Measurements from ENCODE around the gene SLC22A3. TPM values are rescaled to one million over a fixed set of nuclear protein-coding genes. Genes with fewer than 3 reads are reported as not detected.

The SLC22A3 gene
- polyA plus RNA-seq, 2 of the 4 experiments (the other 2 are of a cell fraction), result 44.9 to 57.4 TPM

DNA sequence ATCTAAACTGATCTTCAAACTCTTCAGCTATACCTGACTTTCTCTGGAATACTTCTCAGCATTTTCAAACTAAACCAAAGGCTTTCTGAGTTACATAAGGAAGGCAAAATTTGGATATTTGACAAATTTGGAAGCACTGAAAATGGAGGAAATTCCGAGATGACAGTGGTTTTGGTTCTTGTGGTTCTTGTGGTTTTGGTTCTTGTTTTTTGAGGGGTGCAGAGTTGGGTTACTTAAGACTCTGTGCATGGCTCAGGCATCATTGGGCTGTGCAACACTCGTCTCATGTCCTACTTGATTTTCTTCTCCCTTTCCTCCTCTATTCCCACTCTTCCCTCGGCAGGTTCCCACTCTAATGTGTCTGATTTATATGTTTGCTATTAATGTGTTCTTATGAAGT lies 78.0 kb downstream of the SLC22A3 start:
- 92% methylated on average over 3 of the region's 3 CpGs for WGBS (ENCODE audit: missing lambda C conversion rate)
- POLR2A ChIA-PET, result no interaction called here
- no peaks in the 10 kb centered on the region for H3K9me3 ChIP-seq
- H3K4me3 ChIP-seq, result no peak overlapping the region
- H3K4me1 ChIP-seq, result peaks cover 23% of the 10 kb centered on the region
- no peak for TF ChIP-seq TP53 (CRISPR knock-in tag; IDR thresholded peaks at IDR 0.05)
- TF ChIP-seq RAD21 (conservative IDR thresholded peaks at IDR 0.05 in 1 of 2, IDR thresholded peaks at IDR 0.05 in 1 of 2), result no peak
- no peak for TF ChIP-seq JUN (IDR thresholded peaks at IDR 0.05)
- no peak for TF ChIP-seq PHF8 (IDR thresholded peaks at IDR 0.05; ENCODE audit: borderline replicate concordance, low read depth)
- TF ChIP-seq HOXB5 (CRISPR knock-in tag; IDR thresholded peaks at IDR 0.05), result no peak
- TF ChIP-seq, protein P1, sequence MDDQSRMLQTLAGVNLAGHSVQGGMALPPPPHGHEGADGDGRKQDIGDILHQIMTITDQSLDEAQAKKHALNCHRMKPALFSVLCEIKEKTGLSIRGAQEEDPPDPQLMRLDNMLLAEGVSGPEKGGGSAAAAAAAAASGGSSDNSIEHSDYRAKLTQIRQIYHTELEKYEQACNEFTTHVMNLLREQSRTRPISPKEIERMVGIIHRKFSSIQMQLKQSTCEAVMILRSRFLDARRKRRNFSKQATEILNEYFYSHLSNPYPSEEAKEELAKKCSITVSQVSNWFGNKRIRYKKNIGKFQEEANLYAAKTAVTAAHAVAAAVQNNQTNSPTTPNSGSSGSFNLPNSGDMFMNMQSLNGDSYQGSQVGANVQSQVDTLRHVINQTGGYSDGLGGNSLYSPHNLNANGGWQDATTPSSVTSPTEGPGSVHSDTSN (IDR thresholded peaks at IDR 0.05), result no peak
- TF ChIP-seq MAZ (IDR thresholded peaks at IDR 0.05; ENCODE audit: borderline replicate concordance, low read depth, low read length), result no peak
- no peak for TF ChIP-seq RNF2 (IDR thresholded peaks at IDR 0.05; ENCODE audit: borderline replicate concordance, low read depth)
- no peak for TF ChIP-seq KDM5A (IDR thresholded peaks at IDR 0.05)
- no peak for TF ChIP-seq EHF (CRISPR knock-in tag; IDR thresholded peaks at IDR 0.05)
- DNase-seq (ENCODE audit: low read depth in 1 of 2, low spot score in 1 of 2), result no peak
- ATAC-seq, result no peak
- H3K4me2 ChIP-seq, result no peak overlapping the region
- no peak overlapping the region for H3K27ac ChIP-seq
- no peak for FAIRE-seq
- CTCF ChIA-PET, result no interaction called here

DNA sequence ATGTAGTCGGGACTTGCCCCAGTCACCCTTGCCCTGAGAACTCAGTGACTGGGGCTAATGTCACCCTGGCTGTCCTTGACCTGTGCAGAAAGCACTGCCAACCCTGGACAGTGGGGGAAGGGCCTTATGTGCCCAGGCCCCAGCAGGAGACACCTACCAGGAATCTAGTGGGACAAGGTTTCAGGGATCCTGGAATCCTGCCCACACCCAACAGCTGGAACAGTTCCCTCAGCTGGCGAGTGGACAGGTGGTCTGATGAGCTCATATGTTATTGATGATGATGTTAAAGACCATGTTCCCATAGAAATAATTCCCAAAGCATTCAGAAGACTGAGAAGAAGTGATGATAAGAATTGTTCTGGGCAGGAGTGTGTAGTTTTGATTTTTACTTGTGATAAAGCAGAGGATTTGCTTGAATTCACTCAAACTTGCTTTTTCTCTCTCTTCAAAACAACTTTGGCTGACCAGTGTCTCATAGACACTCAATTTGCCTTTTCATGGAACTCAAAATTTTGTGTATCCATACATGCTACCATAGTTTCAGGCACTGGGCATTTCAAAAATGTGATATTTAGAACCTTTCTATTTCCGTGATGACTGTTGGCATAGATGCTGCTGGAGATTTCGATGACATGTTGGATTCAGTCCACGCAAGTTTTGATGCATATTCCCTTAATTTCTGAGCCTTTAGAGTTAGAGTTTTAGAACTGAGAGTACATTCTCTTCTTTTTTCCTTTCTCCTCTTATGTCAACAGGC lies 79.3 kb downstream of the SLC22A3 start:
- peak overlapping the region in 1 of 2 experiments; percentile 32; a peak in 1 of 6 replicates for H3K27ac ChIP-seq
- TF ChIP-seq CBX2 (IDR thresholded peaks at IDR 0.05; ENCODE audit: borderline replicate concordance, low read depth), result no peak
- 88% methylated on average over 5 of the region's 5 CpGs for WGBS (ENCODE audit: missing lambda C conversion rate)
- no peak overlapping the region for H3K4me3 ChIP-seq
- H3K4me1 ChIP-seq, result peaks cover 23% of the 10 kb centered on the region
- ChIA-PET CTCF (no interaction called here), POLR2A (no interaction called here)
- ATAC-seq (no peak), FAIRE-seq (no peak), DNase-seq (ENCODE audit: low read depth in 1 of 2, low spot score in 1 of 2) (no peak)
- no peaks in the 10 kb centered on the region for H3K9me3 ChIP-seq
- H3K4me2 ChIP-seq, result no peak overlapping the region

DNA sequence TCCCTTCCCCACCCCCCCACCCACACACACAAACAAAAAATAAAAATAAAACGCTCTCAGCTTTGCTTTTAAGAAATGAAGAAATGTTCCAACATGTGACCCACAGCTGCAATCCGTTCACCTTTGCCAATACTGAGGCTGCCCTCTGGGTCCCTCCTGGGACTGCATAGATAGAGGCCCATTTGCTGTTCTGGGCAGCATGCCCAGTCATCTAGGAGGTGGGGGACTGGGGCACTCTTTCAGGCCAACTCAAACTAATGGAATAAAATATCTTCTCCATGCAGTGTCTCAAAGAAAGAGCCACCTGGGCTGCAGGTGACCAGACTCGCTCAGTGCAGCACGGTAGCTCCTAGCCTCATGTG lies 79.9 kb downstream of the SLC22A3 start:
- CTCF ChIA-PET, result no interaction called here
- Histone ChIP-seq H3K4me1 (peaks cover 23% of the 10 kb centered on the region), H3K27ac (no peak overlapping the region), H3K9me3 (no peaks in the 10 kb centered on the region), H3K4me3 (no peak overlapping the region), H3K4me2 (no peak overlapping the region)
- WGBS (ENCODE audit: missing lambda C conversion rate), result 89% methylated on average over 4 of the region's 4 CpGs
- no peak for TF ChIP-seq ESRRA (IDR thresholded peaks at IDR 0.05; ENCODE audit: borderline replicate concordance, low read length)
- no peak for TF ChIP-seq KDM1A (IDR thresholded peaks at IDR 0.05; ENCODE audit: low read depth)
- no peak for TF ChIP-seq FOSB (CRISPR knock-in tag; IDR thresholded peaks at IDR 0.05)
- no peak for TF ChIP-seq JUNB (IDR thresholded peaks at IDR 0.05)
- no peak for TF ChIP-seq NR3C1 (IDR thresholded peaks at IDR 0.05)
- TF ChIP-seq, protein P2, sequence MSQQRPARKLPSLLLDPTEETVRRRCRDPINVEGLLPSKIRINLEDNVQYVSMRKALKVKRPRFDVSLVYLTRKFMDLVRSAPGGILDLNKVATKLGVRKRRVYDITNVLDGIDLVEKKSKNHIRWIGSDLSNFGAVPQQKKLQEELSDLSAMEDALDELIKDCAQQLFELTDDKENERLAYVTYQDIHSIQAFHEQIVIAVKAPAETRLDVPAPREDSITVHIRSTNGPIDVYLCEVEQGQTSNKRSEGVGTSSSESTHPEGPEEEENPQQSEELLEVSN (IDR thresholded peaks at IDR 0.05; ENCODE audit: borderline replicate concordance, low read depth), result no peak
- TF ChIP-seq ZFP36 (IDR thresholded peaks at IDR 0.05; ENCODE audit: borderline replicate concordance, partially characterized antibody), result no peak
- TF ChIP-seq MAZ (IDR thresholded peaks at IDR 0.05; ENCODE audit: borderline replicate concordance, low read depth, low read length), result no peak
- no peak for TF ChIP-seq ZNF302 (CRISPR knock-in tag; IDR thresholded peaks at IDR 0.05)
- TF ChIP-seq CBX8 (IDR thresholded peaks at IDR 0.05), result no peak
- TF ChIP-seq, protein P3, sequence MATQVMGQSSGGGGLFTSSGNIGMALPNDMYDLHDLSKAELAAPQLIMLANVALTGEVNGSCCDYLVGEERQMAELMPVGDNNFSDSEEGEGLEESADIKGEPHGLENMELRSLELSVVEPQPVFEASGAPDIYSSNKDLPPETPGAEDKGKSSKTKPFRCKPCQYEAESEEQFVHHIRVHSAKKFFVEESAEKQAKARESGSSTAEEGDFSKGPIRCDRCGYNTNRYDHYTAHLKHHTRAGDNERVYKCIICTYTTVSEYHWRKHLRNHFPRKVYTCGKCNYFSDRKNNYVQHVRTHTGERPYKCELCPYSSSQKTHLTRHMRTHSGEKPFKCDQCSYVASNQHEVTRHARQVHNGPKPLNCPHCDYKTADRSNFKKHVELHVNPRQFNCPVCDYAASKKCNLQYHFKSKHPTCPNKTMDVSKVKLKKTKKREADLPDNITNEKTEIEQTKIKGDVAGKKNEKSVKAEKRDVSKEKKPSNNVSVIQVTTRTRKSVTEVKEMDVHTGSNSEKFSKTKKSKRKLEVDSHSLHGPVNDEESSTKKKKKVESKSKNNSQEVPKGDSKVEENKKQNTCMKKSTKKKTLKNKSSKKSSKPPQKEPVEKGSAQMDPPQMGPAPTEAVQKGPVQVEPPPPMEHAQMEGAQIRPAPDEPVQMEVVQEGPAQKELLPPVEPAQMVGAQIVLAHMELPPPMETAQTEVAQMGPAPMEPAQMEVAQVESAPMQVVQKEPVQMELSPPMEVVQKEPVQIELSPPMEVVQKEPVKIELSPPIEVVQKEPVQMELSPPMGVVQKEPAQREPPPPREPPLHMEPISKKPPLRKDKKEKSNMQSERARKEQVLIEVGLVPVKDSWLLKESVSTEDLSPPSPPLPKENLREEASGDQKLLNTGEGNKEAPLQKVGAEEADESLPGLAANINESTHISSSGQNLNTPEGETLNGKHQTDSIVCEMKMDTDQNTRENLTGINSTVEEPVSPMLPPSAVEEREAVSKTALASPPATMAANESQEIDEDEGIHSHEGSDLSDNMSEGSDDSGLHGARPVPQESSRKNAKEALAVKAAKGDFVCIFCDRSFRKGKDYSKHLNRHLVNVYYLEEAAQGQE (IDR thresholded peaks at IDR 0.05), result no peak
- no peak for TF ChIP-seq FOSL2 (IDR thresholded peaks at IDR 0.05)
- no peak for TF ChIP-seq FOSL2 (CRISPR knock-in tag; IDR thresholded peaks at IDR 0.05)
- no peak for TF ChIP-seq CHD4 (IDR thresholded peaks at IDR 0.05; ENCODE audit: borderline replicate concordance)
- no peak for TF ChIP-seq TP53 (CRISPR knock-in tag; IDR thresholded peaks at IDR 0.05)
- ATAC-seq, result no peak
- POLR2A ChIA-PET, result no interaction called here
- no peak for DNase-seq (ENCODE audit: low read depth in 1 of 2, low spot score in 1 of 2)
- FAIRE-seq, result no peak
